T-helper 1 cell treated with Interleukin-12 subunit alpha and Interleukin-12 subunit beta and Interleukin-4 antibody, amounts not matched to agents 30 μg/mL and 1 μg/mL, for 36 hours (primary cell): ENCODE measurements around the gene IDUA.

Source experiments
- H3K27ac Mint-ChIP-seq: one replicate; pipeline ENCODE4 v1.8.0; 2021; ENCODE audit warnings: mild to moderate bottlenecking, mixed read lengths
- H3K27me3 Mint-ChIP-seq: one replicate; pipeline ENCODE4 v1.8.0; 2021; ENCODE audit warnings: low read depth, mixed read lengths
- H3K36me3 Mint-ChIP-seq: one replicate; pipeline ENCODE4 v1.8.0; 2021; ENCODE audit warnings: low read depth, mixed read lengths
- H3K4me1 Mint-ChIP-seq: one replicate; pipeline ENCODE4 v1.8.0; 2021; ENCODE audit warnings: low read depth, mixed read lengths
- H3K4me3 Mint-ChIP-seq: one replicate; pipeline ENCODE4 v1.8.0; 2021; ENCODE audit warnings: mild to moderate bottlenecking, moderate library complexity, mixed read lengths
- H3K9me3 Mint-ChIP-seq: one replicate; pipeline ENCODE4 v1.8.0; 2021; ENCODE audit warnings: mixed read lengths

IDUA gene

DNA sequence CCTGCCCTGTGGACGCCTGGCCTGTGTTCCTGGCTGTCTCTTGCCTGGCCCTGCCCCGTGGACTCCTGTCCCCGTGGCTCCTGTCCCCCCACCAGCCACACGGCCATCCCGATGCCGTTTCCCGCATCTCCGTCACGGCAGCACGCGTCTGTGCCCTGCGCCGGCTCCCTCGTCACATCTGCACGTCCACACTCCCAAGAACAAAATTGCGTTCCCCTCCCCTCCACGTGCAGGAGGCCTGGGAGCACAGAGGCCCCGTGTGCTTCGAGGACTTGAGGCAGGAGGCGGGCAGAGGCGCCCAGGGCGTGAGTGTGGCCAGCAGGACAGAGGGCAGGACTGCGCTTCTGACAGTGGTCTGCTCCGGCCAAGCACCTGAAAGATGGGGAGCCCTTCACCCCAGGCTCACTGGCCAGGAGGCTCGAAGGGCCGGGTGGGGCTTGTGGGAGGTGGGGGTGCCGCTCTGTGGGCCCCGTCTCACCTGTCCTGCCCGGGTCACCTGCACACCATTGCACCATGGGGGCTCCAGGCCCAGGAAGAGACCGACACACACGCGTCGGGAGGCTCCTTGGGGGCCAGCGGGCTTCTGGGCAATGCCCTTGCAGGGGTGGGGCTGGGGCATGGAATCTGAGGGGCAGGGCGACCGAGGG lies 41.9 kb downstream of the IDUA start:
- no peak overlapping the region for H3K27ac Mint-ChIP-seq
- peaks cover 2% of the 10 kb centered on the region for H3K36me3 Mint-ChIP-seq
- H3K4me1 Mint-ChIP-seq, result peaks cover 6% of the 10 kb centered on the region
- no peak overlapping the region for H3K4me3 Mint-ChIP-seq
- H3K27me3 Mint-ChIP-seq, result no peaks in the 10 kb centered on the region
- no peaks in the 10 kb centered on the region for H3K9me3 Mint-ChIP-seq

DNA sequence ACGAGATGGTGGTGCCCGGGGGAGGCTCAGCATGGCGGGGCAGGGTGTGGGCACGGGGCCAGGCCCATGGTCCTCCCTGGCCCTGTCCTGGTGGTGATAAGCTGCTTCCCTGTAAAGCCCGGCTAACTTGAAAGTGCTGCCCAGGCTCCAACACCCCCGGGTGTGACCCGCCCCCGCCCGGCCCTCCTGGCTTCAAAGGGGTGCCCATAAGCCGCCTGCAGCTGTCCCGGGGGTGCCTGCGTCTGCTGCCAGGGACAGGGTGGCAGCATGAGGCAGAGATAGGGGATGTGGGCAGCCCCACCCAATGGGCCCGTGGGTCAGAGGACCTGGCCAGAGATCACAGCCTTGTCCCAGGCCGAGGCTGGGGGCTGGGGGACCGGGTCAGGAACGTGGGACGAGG lies 42.7 kb downstream of the IDUA start:
- no peak overlapping the region for H3K4me3 Mint-ChIP-seq
- H3K9me3 Mint-ChIP-seq, result no peaks in the 10 kb centered on the region
- H3K27ac Mint-ChIP-seq, result no peak overlapping the region
- peaks cover 2% of the 10 kb centered on the region for H3K36me3 Mint-ChIP-seq
- no peaks in the 10 kb centered on the region for H3K27me3 Mint-ChIP-seq
- H3K4me1 Mint-ChIP-seq, result peaks cover 6% of the 10 kb centered on the region

DNA sequence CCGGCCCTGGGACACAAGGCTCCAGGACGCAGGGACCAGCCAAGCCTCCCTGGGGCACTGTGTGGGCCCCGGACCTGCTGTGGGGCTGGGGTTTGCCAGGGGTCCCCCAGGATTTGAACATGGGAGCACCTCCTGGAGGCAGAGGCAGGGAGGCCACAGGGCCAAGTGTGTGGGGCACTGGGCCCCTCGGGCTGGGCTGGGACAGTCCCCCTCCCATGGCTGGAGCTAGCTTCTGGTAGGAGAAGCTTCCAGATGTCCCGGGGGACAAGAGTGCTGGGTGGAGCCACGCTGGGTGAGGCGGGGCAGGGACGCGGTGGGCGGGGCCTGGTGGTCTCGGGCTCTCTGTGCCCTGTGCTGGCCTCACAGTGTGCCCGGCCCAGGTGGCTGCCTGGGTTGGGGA lies 43.2 kb downstream of the IDUA start:
- H3K4me3 Mint-ChIP-seq, result no peak overlapping the region

DNA sequence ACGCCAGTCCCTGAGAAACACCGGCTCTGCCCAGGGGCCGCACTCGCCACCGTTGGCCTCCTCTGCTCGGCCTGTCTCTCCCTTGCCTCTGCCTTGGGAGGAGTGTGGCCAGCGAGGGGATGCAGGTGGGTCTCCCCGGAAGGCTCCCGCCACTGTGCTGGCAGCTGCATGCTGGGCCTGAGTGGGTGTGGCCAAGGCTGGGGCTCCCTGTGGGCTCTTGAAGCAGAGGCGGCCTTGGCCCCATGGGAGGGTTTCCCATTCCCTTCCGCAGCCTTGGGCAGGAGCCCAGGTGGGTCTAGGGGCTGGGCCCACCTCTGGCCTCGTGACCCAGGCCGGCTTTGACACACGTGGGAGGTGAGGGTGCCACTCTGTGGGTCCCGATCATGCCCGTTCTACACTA lies 43.7 kb downstream of the IDUA start:
- H3K36me3 Mint-ChIP-seq, result no peaks in the 10 kb centered on the region
- no peaks in the 10 kb centered on the region for H3K27me3 Mint-ChIP-seq
- no peaks in the 10 kb centered on the region for H3K9me3 Mint-ChIP-seq
- no peak overlapping the region for H3K27ac Mint-ChIP-seq
- peaks cover 6% of the 10 kb centered on the region for H3K4me1 Mint-ChIP-seq
- H3K4me3 Mint-ChIP-seq, result no peak overlapping the region

More for the DNA sequence above, 43.2 kb downstream of the IDUA start:
- Mint-ChIP-seq H3K9me3 (no peaks in the 10 kb centered on the region), H3K4me1 (peaks cover 6% of the 10 kb centered on the region), H3K27me3 (no peaks in the 10 kb centered on the region), H3K36me3 (peaks cover 2% of the 10 kb centered on the region), H3K27ac (no peak overlapping the region)

DNA sequence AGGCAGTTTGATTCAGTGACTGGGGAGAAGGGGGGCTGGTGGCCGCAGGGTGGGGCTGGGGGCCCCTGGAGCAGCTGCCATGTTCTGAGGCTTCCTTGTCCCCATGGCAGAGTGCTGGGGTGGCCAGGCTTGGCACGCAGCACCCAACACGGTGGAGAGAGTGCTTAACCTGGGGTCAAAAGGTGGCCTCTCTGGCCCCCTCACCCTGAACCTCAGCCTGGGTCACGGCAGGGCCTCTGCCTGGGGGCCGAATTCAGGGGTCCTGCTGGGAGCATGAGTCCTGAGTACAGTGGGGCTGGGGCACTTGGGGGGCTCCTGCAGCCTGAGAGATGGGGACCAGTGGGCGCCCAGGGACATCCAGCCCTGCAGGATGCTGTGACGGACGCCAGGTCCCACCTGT lies 44.5 kb downstream of the IDUA start:
- Mint-ChIP-seq H3K36me3 (no peaks in the 10 kb centered on the region), H3K27me3 (no peaks in the 10 kb centered on the region), H3K27ac (no peak overlapping the region), H3K4me1 (no peaks in the 10 kb centered on the region), H3K9me3 (no peaks in the 10 kb centered on the region), H3K4me3 (no peak overlapping the region)

DNA sequence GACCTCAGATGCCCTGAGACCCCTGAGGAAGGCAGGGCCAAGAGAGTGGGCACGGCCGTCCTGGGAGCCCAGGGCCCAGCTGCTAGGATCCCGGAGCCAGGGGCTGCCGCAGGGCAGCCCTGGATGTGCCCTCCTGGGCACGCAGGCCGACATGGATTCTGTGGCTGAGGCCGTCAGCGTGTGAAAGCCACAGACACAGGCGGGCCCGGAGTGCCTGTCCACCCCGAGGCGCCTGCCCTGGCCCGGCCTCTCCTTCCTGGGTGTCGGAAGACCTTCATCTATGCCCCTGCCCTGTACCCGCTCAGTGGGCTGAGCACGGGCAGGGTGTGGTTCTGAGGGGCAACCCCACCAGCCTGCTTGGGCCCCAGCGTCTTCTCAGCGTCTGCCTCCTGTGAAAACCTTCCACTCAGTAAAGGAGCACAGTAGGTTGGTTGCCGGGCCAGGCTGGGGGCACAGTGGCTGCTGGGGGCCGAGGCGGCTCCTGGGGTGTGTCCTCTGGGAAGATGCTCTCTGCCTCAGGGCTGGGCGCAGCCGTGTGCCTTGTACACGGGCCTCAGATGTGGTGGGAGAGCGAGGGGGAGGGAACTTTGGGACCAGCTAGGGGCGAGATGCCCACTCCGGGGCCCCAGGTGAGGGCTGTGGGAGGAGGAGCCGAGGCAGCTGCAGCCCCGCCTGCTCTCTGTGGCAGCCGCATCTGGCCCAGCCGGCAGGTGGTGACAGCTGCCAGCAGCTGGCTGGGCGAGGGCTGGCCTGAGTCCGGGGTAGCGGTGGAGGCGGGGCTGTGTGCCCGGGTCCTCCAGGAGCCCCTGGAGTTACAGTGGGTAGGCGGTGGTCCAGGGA lies 45.3 kb downstream of the IDUA start:
- no peaks in the 10 kb centered on the region for H3K36me3 Mint-ChIP-seq
- no peaks in the 10 kb centered on the region for H3K9me3 Mint-ChIP-seq
- H3K27me3 Mint-ChIP-seq, result no peaks in the 10 kb centered on the region
- H3K4me1 Mint-ChIP-seq, result no peaks in the 10 kb centered on the region
- H3K27ac Mint-ChIP-seq, result no peak overlapping the region
- no peak overlapping the region for H3K4me3 Mint-ChIP-seq

DNA sequence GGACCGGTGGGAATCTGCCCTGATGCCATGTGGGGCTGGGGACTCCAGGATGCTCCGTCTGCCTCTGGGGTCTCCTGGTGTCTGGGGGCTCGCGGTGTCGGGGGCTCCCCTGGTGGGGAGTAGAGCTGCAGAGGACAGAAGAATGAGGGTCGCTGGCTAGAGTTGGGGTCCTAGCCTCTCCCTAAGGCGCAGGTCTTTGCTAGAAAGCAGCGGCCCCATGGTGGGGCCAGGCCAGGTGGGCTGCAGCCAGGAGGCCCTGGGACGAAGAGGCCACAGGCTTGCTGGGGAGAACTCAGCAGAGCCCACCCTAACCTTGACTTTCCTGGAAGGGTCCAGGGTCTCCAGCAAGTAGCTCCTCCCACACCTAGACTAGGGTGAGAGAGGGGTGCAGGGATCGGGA lies 46.0 kb downstream of the IDUA start:
- H3K9me3 Mint-ChIP-seq, result no peaks in the 10 kb centered on the region
- no peaks in the 10 kb centered on the region for H3K4me1 Mint-ChIP-seq
- H3K4me3 Mint-ChIP-seq, result no peak overlapping the region
- no peaks in the 10 kb centered on the region for H3K27me3 Mint-ChIP-seq
- H3K36me3 Mint-ChIP-seq, result no peaks in the 10 kb centered on the region
- H3K27ac Mint-ChIP-seq, result no peak overlapping the region

DNA sequence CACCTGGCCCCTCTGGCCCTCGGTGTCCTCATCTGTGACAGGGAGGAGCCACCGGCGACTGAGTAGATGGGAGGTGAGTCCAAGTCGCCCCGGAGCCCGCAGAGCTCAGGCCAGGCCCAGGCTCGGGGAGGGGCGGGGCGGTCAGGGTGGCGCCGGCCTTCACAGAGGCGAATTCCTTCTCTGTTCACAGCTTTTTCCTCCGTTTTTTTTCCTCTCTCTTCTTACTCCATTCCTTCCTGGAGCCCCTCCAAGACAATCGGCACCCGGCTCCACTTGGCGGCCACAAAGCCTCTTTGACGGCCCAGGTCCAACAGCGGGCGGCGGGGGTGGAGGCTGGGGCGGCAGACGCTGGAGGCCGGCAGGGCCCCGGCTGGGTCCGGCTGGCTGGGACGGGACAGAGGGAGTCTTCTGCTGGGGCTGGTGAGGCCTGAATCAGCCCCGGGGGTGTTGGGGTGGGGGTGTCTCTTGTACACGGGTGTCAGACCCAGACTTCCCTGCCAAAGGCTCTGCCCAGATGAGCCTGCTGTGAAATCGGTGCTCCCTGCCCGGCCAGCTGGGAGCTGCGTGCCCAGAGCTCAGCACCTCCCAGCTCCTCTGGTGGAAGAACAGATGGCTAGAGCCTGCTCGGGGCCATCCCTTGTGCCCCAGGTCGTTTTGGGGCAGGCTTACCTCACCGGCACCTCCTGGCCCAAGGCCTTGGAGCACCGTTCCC lies 47.2 kb downstream of the IDUA start:
- Mint-ChIP-seq H3K27me3 (no peaks in the 10 kb centered on the region), H3K27ac (no peak overlapping the region), H3K4me3 (no peak overlapping the region), H3K4me1 (no peaks in the 10 kb centered on the region), H3K9me3 (no peaks in the 10 kb centered on the region), H3K36me3 (no peaks in the 10 kb centered on the region)

DNA sequence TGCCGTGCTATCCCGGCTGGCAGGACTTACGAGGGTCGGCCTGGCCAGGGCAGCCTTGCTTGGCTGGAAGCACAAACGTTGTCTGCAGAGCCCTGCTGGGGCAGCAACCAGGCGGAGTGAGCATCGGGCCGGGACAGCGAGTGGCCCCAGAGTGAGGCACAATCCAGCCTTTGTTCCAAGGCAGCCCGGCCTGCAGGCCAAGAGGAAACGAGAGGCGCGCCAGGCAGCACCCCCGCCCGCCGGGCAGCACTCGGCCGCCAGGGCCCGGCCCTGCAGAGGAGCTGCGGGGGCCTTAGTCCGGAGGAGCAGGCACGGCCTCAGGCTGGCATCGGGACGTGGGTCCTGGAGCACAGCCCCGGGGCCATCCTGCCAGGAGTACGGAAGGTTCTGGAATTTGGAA lies 48.7 kb downstream of the IDUA start:
- Mint-ChIP-seq H3K27me3 (no peaks in the 10 kb centered on the region), H3K27ac (no peak overlapping the region), H3K9me3 (no peaks in the 10 kb centered on the region)

DNA sequence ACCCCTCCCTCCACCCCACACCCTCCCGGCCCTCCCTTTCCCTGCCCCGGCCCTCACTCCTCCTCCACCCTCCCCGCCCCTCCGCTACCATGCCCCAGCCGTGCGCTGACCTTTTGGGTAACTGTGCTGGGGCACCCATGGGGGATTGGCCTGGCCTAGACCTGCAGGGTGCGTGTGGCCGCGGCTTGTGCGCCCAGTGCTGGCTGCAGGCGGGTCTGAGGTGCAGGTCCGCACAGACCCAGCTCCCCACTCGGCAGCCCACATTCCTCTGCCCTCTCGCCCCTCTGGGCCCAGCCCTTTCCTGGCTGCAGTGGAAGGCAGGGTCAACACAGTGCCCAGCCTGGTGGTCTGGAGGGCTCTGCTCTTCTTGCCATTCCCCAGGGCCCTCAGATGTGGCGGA lies 49.3 kb downstream of the IDUA start:
- Mint-ChIP-seq H3K9me3 (no peaks in the 10 kb centered on the region), H3K4me3 (no peak overlapping the region), H3K27me3 (no peaks in the 10 kb centered on the region)

More for the DNA sequence above, 48.7 kb downstream of the IDUA start:
- Mint-ChIP-seq H3K36me3 (no peaks in the 10 kb centered on the region), H3K4me1 (no peaks in the 10 kb centered on the region), H3K4me3 (no peak overlapping the region)

DNA sequence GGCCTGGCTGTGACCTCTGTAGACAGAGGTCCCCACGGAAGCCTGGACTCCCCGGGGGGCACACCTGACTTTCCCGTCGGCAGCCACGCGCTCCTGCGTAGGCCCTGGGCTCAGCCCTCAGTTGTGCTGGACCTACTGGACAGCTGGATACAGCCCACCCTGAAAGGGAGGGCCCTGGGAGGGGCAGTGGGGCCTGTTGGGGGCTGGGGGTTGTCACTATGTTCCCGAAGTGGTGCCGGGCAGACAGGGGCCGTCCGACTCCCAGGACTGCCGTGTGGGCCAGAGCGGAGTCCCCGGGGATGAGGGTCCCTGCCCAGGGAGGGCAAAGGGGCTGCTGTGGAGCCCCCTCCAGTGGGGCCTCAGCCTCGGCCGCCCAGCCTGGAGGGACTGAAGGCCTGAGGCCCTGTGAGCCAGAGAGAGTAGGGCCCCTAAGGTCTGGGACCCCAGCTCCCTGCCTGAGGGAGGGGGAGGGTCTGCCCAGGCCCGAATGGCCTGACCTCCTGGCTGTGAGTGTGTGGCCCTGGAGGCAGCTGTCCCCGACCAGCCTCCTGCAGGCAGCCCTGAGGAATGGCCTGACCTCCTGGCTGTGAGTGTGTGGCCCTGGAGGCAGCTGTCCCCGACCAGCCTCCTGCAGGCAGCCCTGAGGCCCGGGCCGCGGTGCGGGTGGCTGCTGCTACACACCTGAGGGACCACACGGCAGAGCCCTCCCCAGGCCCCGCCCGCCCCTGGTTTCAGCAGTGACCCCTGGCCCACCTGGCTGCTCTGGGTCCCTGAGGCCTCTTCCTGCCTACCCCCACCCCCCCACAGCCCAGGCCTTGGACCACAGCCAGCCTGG lies 50.3 kb downstream of the IDUA start:
- Mint-ChIP-seq H3K9me3 (no peaks in the 10 kb centered on the region), H3K4me3 (no peak overlapping the region), H3K27ac (no peak overlapping the region), H3K27me3 (no peaks in the 10 kb centered on the region), H3K4me1 (no peaks in the 10 kb centered on the region), H3K36me3 (no peaks in the 10 kb centered on the region)

More for the DNA sequence above, 49.3 kb downstream of the IDUA start:
- Mint-ChIP-seq H3K27ac (no peak overlapping the region), H3K4me1 (no peaks in the 10 kb centered on the region), H3K36me3 (no peaks in the 10 kb centered on the region)

DNA sequence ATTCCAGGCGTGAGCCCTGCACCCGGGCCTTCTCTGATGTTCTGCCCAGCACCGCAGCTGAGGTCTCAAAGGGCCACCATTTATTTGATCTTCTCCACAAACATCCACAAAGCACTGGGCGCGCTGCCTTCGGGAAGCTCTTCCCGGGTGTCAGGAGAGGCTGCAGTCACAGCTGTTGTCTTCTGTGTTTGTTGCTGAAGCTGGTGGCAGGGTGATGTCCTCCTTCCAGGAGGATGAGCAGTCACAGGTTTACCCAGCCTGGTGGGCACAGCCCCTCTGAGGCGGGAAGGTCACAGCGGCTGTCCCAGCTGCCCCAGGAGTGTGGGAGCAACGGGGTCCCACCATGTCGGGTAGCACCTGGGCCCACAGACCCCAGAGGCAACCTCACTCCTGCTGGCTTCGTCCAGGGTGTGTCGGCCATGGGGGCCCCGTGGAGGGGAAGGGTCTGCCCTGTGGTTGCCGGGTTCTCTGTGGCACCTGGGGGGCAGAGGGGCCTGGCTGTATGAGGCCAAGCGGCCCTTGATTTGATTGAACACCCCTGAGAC lies 52.2 kb downstream of the IDUA start:
- Mint-ChIP-seq H3K4me1 (no peaks in the 10 kb centered on the region), H3K36me3 (no peaks in the 10 kb centered on the region), H3K4me3 (no peak overlapping the region), H3K27me3 (no peaks in the 10 kb centered on the region), H3K27ac (no peak overlapping the region), H3K9me3 (no peaks in the 10 kb centered on the region)

DNA sequence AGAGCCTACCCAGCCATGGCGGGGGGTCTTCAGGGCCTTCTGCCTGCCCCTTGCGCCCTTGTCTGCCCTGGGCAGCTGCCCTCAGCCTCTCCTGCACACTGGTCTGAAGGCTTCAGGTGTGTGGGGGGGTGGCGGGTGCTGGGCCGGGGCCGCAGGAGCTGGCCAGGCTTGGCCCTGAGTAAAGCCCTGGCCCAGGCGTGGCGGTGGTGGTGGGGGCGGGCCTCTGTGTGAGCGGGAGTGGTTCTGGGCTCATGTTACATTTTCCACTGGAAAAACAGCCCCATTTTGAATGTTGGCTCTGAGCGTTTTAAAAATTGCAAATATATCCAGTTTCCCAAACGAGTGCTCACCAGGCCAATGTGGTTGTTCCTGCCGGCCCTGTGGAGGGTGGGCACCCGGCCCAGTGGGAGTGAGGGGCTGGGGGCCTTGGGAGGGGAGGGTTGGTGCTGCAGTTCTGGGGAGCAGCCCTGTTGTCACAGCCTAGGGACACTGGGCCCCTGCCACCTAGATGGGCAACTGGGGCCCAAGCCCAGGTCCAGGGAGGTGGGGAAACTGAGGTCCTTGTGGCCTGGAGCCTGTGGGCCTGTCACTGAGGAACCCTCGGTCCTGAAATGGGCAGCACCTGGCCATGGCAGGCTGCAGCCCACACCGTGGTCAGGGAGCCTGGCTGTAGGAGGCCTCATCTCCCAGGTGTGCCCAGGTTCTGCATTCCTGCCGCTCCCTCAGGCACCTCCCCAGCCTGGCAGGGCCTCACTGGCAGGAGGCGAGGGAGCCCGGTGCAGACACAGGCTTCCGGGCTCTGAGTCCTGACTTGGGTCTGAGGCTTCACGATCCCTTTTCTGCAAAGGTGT lies 52.9 kb downstream of the IDUA start:
- Mint-ChIP-seq H3K4me1 (no peaks in the 10 kb centered on the region), H3K27me3 (no peaks in the 10 kb centered on the region), H3K9me3 (no peaks in the 10 kb centered on the region), H3K36me3 (no peaks in the 10 kb centered on the region), H3K4me3 (no peak overlapping the region), H3K27ac (no peak overlapping the region)
